GM19395 (cell line): Measurements from ENCODE around the gene TBC1D30.

ENCODE experiments used
- ATAC-seq: cut with Tn5 transposase; IDR thresholded peaks from one replicate; pipeline ENCODE4 v1.9.1; 2021; ENCODE audit warnings: mild to moderate bottlenecking, moderate library complexity; ENCODE audit not compliant: unreplicated experiment

Gene TBC1D30

GRCh38 chr12:64858882-64859605, 34.6 kb downstream of the TBC1D30 start:
- no peak for ATAC-seq

DNA sequence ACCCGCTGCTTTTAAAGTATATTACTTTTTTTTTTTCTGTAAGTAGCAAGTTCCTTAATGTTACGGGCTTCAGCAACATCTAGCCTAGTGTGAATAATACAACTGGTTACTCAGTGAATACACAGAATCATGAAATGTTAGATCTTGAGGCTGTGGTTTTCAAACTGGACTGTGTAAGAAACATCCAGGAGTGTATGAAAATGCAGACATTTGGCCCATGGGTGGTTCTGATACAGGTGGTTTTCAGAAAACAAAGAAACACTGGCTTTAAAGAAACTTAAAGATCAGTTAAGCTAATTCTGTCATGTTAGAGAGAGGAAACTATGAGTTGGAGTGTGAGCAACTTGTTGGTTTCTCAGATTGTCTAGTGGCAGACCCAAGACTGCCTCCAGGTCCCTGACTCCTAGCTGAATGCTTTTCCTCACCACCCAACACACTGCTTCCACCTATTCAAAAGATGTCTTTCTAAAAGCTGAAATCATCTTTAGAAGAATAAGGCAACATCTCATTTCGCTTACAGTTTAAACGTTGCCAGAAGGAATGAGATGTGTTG, 36.1 kb downstream of the TBC1D30 start:
- no peak for ATAC-seq

DNA sequence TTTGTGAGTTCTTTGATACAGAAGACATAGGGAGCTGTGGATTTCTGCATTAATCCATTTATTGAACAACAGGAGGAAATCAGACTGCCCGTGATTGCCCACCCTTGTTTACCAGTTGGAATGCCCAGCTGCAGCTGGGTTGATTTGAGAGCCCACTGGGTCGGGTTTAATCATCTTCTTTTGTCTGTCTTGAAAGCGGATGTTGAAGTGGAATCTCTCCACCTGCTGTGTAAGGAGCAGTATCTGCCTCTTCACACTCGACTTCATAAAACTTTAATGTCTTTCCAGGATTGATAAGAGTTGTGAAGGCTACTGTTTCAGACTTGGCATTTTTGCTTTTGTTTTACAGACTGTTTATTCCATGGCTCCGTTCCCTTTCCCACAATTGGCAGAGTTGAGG, 39.9 kb downstream of the TBC1D30 start:
- no peak for ATAC-seq

- ATAC-seq, result no peak
Measured at GRCh38 chr12:64875186-64875585, 50.7 kb downstream of the TBC1D30 start.

GRCh38 chr12:64876388-64877071, 52.1 kb downstream of the TBC1D30 start:
- ATAC-seq, result peak; percentile 23

GRCh38 chr12:64877363-64878004, 53.0 kb downstream of the TBC1D30 start:
- peak; percentile 83 for ATAC-seq

DNA sequence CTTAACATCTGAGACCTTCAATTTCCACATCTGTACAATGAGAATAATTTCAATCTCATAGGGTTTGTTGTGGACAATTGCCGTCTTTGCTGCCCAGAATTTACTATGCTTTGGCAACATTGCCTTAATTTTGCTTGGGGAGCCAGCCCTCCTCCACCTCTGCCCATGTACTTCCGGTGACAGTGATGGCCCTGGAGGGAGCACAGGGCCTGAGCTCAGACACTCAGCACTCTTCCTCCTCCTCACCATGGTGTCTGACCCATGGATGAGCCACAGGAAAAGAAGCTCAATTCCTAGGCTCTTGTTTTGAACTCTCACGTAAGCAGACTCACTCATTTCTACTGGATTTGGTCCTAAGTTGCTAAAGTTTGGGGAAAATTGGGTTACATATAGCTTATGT, 58.2 kb downstream of the TBC1D30 start:
- ATAC-seq, result no peak

DNA sequence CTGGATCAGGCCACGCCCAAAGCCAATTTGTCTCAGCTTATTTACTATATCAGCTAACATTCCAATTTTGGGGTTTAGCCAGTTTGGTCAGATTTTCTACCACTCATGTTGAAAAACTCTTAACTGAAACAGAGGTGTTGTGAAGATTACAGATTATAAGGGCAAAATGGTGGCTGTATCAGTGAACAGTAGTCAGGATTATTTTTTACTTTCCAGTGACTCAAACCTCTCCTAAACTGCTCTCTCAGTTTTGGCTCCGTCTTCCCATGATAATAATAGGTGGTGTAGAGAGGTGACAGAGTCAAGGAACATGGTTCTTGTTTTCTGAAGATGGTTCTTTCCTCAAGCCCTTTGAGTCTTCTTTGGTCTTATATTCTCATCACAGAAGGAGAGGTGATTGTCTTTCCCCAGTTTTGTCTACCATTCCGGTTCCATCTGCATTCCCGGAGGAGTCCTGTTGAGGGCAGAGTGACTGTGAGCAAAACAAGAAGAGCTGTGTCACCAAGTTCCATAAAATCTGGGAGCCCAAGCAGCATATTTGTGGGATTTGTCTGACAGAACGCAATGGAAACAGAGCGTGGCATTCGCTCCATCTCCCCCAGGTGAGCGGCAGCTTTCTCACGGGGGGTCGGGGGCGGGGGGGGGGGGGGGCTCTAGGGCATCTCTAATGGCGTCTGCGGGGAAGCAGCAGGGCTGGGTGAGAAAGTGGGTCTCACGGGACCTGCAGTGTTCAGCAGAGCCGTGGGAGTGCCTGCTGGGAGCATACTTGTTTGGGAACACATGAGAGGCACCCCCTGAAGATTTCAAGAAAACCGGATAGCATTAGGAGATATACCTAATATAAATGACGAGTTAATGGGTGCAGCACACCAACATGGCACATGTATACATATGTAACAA, 59.1 kb downstream of the TBC1D30 start:
- no peak for ATAC-seq

- no peak for ATAC-seq
Measured at GRCh38 chr12:64884164-64884542, 59.7 kb downstream of the TBC1D30 start.

DNA sequence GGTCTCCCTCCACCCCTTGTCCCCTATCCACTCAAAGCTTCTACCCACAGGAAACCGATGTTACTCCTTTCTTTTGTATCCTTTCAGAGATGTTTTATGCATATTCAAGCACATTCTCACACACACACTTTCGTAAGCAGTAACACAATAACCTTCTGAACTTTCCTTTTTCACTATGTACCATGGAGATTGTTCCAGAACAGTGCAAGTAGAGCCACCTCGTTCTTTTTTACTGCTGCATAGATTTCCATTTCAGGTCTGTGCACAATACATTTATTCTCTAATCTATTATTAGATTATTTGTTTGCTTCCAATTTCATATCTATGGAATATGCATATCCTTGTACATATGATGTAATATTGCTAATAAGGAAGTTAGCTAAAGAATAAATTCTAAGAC, 60.3 kb downstream of the TBC1D30 start:
- ATAC-seq, result no peak

DNA sequence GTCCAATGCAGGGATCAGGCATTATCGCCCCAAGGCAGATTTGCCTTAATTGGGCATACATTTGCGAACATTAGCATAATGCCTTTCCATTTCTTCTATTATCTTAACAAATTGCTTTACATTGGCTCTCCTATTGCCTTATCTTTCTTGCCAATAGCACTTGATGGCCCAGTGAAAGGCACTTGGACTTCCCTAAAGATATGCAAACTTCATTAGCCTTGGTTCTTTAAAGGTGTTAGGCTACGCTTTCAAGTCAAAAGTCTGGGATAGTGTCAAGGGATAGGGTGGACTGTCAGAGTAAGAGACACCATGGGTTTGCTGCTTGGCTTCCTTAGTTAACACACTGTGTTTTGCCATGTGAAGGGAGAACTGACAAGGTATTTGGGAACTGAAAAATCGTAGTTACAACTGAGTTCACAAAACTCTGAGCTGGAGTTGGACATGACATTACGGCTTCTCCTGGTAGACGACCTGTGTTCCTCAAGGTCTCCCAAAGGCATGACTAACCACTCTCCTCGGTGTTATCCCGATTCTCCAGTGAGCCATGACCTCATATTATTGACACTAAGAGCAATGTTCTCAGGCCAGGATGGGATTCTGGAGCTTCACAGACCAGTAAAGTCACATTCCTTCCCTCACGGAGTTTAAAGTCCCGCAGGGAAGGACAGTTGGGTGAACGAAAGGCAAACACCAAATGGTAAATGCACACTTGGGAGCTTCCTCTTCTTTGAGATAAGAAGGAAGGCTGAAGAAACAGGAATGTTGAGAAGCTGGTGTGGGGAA, 65.2 kb downstream of the TBC1D30 start:
- ATAC-seq, result no peak

DNA sequence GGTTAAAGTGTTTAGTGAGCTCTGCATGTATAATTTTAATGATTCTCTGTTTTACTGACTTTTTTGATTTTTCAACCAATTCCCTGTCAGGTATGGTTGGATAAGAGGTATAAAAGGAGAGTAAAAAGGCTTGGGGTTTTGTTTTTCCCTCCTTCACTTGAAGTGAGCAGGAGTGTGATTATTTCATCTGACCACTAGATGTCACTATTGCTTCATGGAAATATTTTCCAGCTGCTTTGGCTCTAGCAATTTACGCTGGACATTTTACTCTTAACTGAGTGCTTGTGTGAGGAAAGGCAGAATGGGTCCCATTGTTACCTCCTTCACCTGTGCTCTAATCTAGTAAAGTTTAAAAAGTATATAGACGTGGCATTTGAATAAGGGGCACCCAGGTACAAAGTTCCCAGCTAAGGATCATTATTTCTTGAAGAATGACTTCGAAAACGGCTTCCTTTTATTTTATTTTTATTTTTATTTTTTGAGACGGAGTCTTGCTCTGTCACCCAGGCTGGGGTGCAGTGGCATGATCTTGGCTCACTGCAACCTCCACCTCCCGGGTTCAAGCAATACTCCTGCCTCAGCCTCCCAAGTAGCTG, 66.5 kb downstream of the TBC1D30 start:
- peak; percentile 76 for ATAC-seq

- no peak for ATAC-seq
Measured at GRCh38 chr12:64891629-64892028, 67.2 kb downstream of the TBC1D30 start.

DNA sequence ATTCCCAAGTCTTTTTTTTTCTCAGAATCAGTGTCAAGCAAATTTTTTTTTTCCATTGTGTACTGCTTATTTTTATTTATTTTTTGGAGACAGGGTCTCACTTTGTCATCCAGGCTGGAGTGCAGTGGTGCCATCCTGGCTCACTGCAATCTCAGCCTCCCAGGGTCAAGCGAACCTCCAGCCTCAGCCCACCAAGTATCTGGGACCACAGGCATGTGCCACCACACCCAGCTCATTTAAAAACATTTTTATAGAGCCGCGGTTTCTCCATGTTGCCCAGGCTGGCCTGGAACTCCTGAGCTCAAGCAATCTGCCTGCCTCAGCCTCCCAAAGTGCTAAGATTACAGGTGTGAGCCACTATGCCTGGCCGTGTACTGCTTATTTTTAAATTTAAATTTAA, 68.1 kb downstream of the TBC1D30 start:
- no peak for ATAC-seq

DNA sequence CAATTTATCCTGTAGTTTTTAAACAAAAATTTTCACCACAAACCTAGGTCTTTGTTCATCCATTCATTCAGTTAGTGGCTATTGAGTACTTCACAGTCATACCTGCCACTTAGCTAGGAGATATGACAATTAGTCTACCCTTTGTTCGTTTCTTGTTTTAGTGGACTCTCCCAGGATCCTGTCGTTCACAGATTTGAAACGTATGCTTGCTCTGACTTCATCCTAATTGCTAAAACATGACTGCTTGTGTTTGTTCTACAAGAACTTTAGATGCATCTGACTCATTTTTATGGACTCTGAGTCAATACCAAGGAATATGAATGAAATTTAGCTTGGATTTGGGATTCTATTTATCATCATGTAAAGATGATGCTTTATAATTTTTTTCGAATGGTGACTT, 69.5 kb downstream of the TBC1D30 start:
- ATAC-seq, result no peak

- ATAC-seq, result no peak
Measured at GRCh38 chr12:64894827-64895475, 70.5 kb downstream of the TBC1D30 start.

DNA sequence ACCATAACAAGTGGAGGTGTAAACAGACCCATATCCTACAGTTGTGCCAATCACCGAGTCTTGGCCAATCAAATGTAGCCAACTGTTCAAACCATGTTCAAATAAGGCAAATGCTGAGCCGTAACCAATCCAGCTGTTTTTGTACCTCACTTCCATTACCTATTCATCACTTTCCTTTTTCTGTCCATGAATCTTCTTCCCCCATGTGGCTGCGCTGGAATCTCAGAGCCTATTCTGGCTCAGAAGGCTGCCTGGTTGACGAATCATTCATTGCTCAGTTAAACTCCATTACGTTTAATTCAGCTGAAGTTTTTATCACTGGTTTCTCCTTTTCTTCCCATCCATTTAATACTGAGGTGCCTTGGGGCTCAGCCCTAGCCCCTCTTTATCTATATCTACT, 71.1 kb downstream of the TBC1D30 start:
- ATAC-seq, result no peak

DNA sequence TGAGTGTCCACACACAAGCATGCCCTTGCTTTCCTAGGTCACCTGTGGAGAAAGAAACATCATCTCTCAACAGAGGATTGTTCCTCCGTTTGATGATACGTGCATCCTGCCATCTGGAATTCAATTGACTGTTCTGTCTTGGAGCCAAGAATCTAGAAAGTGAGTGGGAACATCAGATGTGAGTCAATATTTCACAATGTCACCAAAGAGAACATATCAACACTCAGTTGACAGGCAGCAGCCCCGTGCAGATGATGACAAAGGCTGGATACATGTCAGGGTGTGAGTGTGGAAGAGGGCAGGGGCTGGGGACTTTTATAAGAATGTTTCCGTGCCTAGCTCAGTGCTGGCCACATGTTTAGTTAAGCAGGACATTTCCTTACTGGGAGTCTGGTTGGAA, 76.1 kb downstream of the TBC1D30 start:
- ATAC-seq, result no peak

GRCh38 chr12:64903479-64904152, 79.2 kb downstream of the TBC1D30 start:
- no peak for ATAC-seq
